ENCODE data around the gene FKBP5. TPM values are rescaled to one million over a fixed set of nuclear protein-coding genes. Genes with fewer than 3 reads are reported as not detected.
"Not testable (repeated sequence)": the region's sequence is repeated elsewhere in the genome, so short reads cannot be mapped to it uniquely, and the experiment has no call there.

Gene FKBP5
- total RNA-seq, 1 experiment from 2014 or later, result 14.3 TPM

GRCh38 chr6:35694462-35694861 lies 5.7 kb upstream of the FKBP5 start:
- Mint-ChIP-seq H3K4me1 (ENCODE audit: low read depth, unreplicated experiment) (peaks cover under 1% of the 10 kb centered on the region), H3K4me3 (ENCODE audit: low read depth, unreplicated experiment) (no peak overlapping the region), H3K9me3 (ENCODE audit: low read depth, unreplicated experiment) (no peaks in the 10 kb centered on the region), H3K27me3 (ENCODE audit: unreplicated experiment) (no peaks in the 10 kb centered on the region), H3K27ac (ENCODE audit: unreplicated experiment) (no peak overlapping the region), H3K36me3 (ENCODE audit: insufficient read depth, unreplicated experiment) (no peaks in the 10 kb centered on the region)
- DNase-seq, result no peak
- CTCF ChIA-PET, result no interaction called here
- intact Hi-C loops (cut with micrococcal nuclease; ENCODE audit: unreplicated experiment), result no loop called here
- no TSS peak for BruUV-seq (replicated peaks)
- TF ChIP-seq CTCF (IDR thresholded peaks at IDR 0.05; ENCODE audit: unreplicated experiment), result no peak

DNA sequence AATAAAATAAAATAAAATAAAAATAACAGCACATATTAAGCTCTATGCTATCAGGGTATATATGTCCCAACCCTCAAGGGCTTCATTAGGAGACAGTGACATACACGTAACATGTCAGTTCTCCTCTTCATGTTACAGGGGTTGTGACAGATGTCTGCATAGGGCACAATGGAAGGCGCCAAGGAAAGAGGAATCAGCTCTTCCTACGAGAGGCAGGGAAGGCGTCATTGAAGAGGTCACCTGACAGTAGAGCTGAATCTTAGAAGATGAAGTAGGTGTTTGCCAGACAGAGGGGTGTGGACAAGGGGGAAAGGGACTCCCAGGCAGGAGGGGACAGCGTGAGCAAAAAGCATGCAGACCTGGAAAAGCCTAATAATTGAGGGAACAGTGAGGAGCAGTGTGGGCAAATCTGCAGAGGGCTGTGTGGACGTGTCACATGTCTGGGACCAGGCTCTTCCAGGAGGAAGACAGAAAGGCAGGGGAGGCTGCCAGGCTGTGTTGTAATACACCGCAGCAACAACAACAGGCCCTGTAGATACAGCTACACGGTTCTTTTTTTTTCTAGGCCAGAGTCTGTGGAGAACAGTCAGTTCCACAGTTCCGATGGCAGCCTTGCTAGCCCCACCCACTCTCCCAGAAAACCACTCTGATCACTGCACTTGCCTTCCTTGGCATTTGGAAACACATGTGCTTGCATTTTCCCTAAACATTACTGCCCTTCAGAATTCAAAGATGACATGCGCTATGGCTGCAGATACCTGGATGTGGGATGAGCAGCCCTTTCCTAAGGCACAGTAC lies 2.5 kb upstream of the FKBP5 start:
- TF ChIP-seq CTCF (IDR thresholded peaks at IDR 0.05; ENCODE audit: unreplicated experiment), result no peak
- no peak for DNase-seq
- no TSS peak for BruUV-seq (replicated peaks)
- H3K27me3 Mint-ChIP-seq (ENCODE audit: unreplicated experiment), result no peaks in the 10 kb centered on the region
- peaks cover 7% of the 10 kb centered on the region for H3K4me1 Mint-ChIP-seq (ENCODE audit: low read depth, unreplicated experiment)
- no peaks in the 10 kb centered on the region for H3K9me3 Mint-ChIP-seq (ENCODE audit: low read depth, unreplicated experiment)
- peaks cover 24% of the 10 kb centered on the region for H3K36me3 Mint-ChIP-seq (ENCODE audit: insufficient read depth, unreplicated experiment)
- CTCF ChIA-PET, result interaction anchor here (0.6 kb wide), 1 partner anchor 78 kb away, joined by 5 read pairs; no protein-coding TSS in a partner anchor
- no peak overlapping the region for H3K4me3 Mint-ChIP-seq (ENCODE audit: low read depth, unreplicated experiment)
- intact Hi-C loops (cut with micrococcal nuclease; ENCODE audit: unreplicated experiment), result no loop called here
- H3K27ac Mint-ChIP-seq (ENCODE audit: unreplicated experiment), result no peak overlapping the region

DNA sequence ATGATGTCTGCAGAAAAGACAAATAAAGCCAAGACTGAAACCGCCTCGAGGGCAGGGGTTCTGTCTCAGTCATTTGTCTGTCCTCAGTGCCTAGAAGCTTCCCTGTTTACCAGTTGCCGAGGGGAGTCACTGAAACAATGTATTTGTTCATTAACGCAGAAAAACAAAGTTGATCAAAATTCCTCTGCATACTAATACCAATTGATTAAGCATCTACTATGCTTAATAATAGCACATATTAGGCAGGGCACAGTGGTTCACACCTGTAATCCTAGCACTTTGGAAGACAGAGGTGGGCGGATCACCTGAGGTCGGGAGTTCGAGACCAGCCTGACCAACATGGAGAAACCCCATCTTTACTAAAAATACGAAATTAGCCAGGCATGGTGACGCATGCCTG lies 1.8 kb upstream of the FKBP5 start:
- H3K9me3 Mint-ChIP-seq (ENCODE audit: low read depth, unreplicated experiment), result no peaks in the 10 kb centered on the region
- H3K36me3 Mint-ChIP-seq (ENCODE audit: insufficient read depth, unreplicated experiment), result peaks cover 24% of the 10 kb centered on the region
- H3K4me1 Mint-ChIP-seq (ENCODE audit: low read depth, unreplicated experiment), result peaks cover 7% of the 10 kb centered on the region
- no peak for TF ChIP-seq CTCF (IDR thresholded peaks at IDR 0.05; ENCODE audit: unreplicated experiment)
- intact Hi-C loops (cut with micrococcal nuclease; ENCODE audit: unreplicated experiment), result no loop called here
- no peak overlapping the region for H3K27ac Mint-ChIP-seq (ENCODE audit: unreplicated experiment)
- CTCF ChIA-PET, result interaction anchor here (0.6 to 1.0 kb wide), 2 partner anchors 12 to 51 kb away, joined by 3 to 5 read pairs; no protein-coding TSS in a partner anchor
- no peaks in the 10 kb centered on the region for H3K27me3 Mint-ChIP-seq (ENCODE audit: unreplicated experiment)
- no TSS peak for BruUV-seq (replicated peaks)
- no peak for DNase-seq
- no peak overlapping the region for H3K4me3 Mint-ChIP-seq (ENCODE audit: low read depth, unreplicated experiment)

DNA sequence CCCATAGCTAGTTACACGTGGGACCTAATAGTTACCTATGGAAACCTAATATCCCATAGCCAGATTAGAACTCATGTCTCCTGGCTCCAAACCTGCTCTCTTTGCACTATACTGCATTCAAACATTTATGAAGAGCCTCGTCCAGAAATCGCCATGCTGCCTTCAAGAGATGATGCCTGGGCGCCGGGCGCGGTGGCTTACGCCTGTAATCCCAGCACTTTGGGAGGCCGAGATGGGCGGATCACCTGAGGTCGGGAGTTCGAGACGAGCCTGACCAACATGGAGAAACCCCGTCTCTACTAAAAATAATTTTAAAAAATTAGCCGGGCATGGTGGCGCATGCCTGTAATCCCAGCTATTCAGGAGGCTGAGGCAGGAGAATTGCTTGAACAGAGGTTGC lies 1.3 kb upstream of the FKBP5 start:
- H3K4me1 Mint-ChIP-seq (ENCODE audit: low read depth, unreplicated experiment); H3K9me3 Mint-ChIP-seq (ENCODE audit: low read depth, unreplicated experiment); DNase-seq; H3K27ac Mint-ChIP-seq (ENCODE audit: unreplicated experiment); BruUV-seq (replicated peaks); intact Hi-C loops (cut with micrococcal nuclease; ENCODE audit: unreplicated experiment); H3K27me3 Mint-ChIP-seq (ENCODE audit: unreplicated experiment); H3K4me3 Mint-ChIP-seq (ENCODE audit: low read depth, unreplicated experiment): not testable (repeated sequence)
- CTCF ChIA-PET, result interaction anchor here (0.6 to 1.0 kb wide), 2 partner anchors 13 to 52 kb away, joined by 3 to 5 read pairs; no protein-coding TSS in a partner anchor
- peaks cover 24% of the 10 kb centered on the region for H3K36me3 Mint-ChIP-seq (ENCODE audit: insufficient read depth, unreplicated experiment)
